Activated CD4-positive, CD25-positive, alpha-beta regulatory T cell treated with anti-CD3 and anti-CD28 coated beads, Interleukin-2, amount 50 U/mL, for 72 hours (primary cell): Measurements from ENCODE around the gene TGIF1.
"Not testable (repeated sequence)": the region's sequence is repeated elsewhere in the genome, so short reads cannot be mapped to it uniquely, and the experiment has no call there.

Experiments
- DNase-seq: peaks from one replicate; pipeline ENCODE4 v3.0.0; 2021

Gene TGIF1

DNA sequence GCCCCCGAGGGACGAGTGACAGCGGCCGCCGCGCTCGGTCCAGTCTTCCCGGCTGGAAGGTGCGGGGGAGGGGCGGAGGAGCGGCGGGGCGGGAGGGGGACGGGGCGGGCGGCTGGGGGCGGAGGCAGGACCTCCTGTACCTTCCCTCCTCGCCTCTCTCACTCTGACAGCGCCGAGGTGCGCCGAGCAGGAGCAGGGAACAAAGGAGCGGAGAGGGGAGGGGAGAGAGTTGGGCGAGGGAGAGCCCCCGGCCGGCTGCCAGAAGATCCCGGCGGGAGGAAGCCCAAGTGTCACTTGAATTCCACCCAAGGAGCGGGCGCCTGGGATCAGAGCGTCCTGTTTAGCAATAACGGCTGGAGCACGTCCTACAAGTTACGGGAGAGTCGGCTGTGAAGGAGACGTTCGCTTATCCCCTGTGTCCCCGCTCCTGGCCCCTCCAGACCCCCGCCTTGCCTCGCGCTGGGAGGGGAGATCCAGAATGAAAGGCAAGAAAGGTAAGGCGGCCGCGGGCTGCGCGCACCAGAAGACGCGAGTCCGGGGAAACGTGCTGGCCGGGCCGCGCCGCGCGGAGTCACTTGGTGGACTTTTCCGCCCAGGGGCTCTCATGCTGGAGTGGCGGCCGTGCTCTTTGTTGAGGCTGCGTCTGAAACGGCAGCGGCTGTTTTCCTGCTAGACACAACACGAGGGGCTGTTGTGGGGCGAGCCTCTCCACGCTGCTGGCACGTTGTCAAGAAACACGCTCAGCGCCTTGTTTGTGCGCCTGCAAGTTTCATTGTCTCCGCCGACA lies at the start of gene TGIF1:
Gene TGIF1, plus strand, starts transcription at position 161 of the 787 bp plus-strand sequence. Its CDS starts 318 bp downstream, at position 479.
- peak; percentile 65 for DNase-seq

DNA sequence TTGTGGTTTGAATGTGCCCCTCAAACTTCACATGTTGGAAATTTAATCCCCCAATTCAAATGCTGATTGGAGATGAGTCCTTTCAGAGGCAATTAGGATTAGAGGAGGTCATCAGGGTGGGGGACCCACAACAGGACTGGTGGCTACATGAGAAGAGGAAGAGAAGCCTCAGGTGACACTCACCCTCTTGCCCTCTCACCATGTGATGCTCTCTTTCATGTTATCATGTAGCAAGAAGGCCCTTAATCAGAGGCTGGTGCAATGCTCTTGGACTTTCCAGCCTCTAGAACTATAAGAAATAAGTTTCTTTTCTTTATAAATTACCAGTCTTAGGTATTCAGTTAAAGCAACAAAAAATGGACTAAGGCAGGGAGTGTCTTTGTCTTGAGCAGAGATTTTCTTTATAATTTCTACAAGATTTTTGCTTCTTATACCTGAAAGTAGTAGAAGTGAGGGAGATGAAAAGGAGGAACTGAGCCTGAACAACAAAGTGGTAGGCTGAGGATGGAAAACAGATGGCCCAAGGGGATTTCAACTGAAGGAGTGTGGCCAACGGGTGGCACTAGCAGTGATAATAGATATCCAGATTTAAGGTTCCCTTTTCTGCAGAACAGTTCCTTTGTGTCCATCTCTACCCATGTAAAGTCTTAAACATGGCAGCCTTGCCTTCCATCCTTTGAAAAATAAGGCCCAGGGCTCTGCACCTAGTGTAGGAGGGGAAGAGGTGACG lies 49.2 kb upstream of the TGIF1 start:
- no peak for DNase-seq

DNA sequence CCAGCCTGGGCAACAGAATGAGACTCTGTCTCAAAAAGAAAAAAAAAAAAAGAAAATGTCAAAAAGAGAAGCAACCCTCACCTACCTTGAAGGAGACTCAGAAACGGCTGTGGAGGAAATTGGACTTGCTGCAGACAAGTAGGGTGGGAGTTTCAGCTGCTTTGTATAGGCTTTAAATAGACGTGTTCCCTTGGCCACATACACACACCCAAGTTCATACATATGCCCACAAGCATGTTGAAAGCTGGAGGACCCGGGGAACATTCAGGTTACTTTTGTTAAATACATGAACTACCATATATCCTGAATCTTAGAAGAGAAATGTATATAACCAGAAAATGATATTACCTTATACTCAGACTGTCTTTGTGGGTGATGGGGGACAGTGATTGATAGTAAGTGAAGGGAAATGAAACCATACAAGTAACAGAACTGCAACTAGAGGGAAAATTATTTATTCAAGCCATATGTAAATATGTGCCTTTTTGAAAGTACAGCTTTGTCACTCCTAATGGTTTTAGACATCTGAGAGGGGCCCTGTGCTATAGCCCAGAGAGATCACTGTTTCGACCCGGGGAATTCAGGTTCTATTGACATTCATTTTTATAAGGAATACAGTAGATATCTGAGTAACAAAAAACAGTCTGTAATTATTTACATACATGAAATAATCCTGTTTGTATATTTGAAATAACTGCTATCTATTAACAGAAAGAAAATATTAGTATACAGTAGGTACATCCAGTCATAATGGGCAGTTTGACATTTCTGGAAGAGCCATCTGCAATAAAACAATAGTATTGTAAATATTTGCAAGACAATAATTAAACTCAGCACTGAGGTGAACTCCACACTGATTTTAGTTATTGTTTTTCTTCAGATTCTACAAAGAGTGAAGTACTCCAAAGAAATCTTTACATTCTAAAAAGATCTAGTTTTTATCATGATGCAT lies 48.0 kb upstream of the TGIF1 start:
- no peak for DNase-seq

DNA sequence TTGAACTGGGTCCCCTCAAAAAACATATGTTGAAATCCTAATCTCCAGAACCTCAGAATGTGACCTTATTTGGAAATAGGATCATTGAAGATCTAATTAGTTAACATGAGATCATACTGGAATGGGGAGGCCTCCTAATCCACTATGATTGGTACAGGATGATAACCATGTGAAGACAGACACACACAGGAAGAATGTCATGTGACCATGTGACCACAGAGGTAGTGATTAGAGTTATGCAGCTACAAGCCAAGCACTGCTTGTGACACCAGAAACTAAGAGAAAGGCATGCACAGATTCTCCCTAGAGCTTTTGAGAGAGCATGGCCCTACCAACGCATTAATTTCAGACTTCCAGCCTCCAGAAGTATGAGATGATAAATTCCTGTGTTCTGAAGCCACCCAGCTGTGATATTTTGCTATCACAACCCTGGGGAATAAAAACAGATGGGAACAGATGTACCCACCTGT lies 47.0 kb upstream of the TGIF1 start:
- DNase-seq, result no peak

DNA sequence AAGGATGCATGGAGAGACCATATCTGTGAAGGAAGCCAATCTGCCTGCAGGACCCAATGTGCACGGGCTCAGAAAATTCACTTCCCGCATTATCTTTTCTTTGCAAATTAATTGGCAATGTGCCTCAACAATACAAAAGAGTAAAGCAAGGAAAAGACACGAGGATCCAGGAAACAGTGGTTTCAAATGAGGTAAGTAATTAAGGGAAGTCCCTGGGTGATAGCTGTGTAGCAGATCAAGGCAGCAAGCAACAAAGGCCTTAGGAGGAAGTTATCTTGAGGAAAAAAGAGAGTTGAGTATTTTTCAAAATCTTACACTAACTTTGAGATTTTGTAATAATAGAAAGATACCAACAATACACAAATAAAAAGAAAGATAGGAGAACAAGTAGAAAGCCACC lies 44.3 kb upstream of the TGIF1 start:
- DNase-seq, result no peak

DNA sequence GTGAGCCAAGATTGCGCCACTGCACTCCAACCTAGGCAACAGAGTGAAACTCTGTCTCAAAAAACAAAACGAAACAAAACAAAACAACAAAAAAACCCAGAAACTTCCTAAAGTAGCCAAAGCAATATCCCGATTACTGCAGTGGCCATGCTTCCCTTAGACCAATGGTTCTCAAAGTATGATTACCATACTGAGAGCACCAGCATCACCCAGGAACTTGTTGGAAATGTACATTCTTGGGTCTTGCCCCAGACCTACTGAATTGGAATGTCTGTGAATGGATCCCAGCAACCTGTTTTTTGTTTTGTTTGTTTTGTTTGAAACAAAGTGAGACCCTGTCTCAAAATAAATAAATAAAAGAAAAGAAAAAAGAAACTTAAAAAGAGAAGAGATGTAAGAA lies 41.9 kb upstream of the TGIF1 start:
- DNase-seq, result no peak

DNA sequence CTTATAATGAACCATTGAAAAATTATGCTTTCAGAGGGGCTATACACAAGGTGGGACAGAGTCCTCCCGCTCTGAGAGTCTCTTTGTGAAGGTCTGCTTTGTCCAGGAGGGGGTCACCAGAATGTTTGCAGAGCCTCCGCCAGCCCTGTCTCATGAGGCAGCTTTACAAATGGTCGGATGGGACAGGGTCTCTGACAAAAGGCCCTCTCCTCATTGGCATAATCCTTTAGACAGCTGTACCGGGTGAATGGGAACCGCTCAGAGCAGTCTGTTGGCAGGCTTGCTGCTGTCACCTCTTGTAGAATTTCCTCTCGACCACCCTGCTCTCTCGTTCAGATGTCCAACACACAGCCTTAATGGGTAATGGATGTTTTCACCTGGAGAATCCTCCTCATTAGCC lies 40.2 kb upstream of the TGIF1 start:
- no peak for DNase-seq

DNA sequence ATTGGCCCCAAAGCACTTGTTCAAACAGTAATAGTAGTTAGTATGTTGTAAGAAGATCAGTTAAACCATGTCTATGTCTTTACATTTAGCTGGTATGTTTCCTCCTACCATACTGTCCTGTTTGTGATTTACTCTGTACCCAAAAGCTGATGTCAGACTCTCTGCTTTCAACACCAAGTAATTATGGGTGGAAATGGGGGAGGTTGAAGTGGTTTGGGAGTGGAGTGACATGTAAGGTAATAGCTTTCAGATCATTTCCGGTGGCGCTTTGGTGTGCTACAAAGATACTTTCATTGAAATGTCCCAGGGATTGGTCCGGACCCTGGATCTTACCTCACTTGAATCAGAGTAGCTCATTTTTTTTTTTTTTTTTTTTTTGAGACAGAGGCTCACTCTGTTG lies 39.7 kb upstream of the TGIF1 start:
- no peak for DNase-seq

DNA sequence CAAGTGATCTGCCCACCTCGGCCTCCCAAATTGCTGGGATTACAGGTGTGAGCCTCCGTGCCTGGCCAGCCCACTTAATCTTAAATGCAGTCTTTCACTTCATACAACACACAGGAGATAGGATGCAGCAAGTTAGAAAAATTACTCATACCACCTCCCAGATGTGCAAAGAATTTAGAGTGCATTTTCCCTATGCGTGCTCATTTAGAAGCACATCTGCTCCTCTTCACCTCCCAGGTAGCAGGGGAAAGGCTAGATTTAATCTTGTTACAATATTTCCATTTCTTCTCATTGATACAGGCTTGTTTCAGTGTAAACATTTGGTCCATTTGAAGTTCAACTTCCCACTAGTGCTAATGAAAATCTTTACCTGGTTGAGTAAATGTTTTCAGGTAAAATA lies 39.1 kb upstream of the TGIF1 start:
- not testable (repeated sequence) for DNase-seq

DNA sequence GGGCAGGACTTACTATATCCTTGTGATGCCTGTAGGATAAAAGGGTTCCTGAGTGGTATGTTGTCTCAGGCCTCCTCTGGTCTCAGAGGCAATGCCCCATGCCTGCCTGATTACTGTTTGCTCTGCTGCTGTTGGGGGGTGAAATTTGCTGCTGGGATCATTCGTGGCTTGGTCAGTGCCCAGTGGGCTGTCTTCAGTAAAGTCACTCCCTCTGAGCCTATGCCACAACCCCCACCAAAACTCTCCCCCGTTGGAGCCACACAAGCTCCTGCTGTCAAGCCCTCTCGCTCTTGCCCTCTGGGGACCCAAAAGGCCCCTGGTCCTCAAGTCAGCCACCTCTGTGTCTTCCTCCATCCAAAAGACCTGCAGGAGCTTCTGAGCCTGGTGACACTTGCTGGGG lies 38.6 kb upstream of the TGIF1 start:
- no peak for DNase-seq

DNA sequence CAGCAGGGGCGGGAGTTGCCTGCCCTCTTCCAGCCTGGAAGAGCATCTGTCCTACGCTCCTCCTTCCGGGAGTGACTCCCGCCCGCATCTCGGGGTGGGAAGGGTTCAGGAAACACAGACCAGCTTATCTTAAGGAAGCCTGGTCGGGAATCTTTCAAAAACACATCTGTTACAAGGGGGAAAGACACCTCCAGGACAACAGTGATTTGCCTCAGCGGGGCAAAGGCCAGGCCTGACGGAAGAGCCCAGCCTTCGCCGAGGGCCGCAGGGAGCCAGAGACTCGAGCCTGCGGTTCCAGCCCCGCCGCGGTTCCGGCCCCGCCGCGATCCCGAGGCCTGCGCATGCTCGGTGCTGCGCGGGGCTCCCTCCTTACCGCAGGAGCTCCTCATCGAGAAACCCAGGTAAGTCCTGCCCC lies 38.1 kb upstream of the TGIF1 start:
- peak; percentile 50 for DNase-seq

DNA sequence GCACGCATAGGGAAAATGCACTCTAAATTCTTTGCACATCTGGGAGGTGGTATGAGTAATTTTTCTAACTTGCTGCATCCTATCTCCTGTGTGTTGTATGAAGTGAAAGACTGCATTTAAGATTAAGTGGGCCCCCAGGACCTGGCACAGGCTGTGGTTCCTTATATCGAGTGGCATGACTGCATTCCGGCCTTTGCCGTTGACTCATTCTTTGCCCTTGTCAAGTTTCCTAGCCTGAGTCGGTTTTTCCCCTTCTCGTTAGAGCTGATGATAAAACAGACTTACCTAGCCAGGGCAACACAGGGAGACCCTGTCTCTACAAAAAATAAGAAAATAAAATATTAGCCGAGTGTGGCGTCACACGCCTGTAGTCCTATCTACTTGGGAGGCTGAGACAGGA lies 37.4 kb upstream of the TGIF1 start:
- DNase-seq, result not testable (repeated sequence)

DNA sequence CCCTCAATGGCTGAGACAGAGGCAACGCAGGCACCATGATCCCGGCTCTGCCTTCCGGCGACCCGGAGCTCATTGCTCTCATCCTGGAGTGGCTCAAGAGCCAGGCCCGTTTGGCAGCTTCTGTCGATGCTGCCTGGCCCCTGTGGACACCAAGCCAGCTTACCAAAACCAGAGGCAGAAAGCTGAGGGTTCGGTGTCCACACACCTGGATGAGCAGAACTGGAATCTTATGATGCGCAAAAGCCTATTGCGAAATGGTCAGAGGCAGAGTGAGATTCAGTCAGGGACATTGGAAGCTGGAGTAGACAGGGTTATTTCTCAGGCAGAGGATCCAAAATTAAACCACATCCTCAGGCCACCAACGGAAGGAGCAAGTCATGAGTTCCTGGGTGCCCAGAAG lies 34.9 kb upstream of the TGIF1 start:
- DNase-seq, result no peak

DNA sequence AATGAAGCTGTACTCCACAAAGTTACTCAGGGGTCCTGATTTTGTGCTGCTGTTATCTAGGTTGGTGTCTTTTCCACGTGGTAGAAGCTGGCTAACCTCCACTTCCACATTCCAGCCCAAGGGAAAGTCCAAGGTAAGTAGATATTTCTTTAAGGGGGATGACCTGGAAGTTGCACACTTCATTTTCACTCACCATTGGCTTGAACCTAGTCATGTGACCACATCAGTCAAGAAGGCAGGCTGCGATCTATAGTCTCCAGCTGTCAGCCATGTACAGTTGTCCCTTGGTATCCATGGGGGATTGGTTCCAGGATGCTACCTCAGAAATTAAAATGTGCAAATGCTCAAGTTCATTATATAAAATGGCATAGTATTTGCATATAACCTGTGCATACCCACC lies 31.9 kb upstream of the TGIF1 start:
- DNase-seq, result no peak

DNA sequence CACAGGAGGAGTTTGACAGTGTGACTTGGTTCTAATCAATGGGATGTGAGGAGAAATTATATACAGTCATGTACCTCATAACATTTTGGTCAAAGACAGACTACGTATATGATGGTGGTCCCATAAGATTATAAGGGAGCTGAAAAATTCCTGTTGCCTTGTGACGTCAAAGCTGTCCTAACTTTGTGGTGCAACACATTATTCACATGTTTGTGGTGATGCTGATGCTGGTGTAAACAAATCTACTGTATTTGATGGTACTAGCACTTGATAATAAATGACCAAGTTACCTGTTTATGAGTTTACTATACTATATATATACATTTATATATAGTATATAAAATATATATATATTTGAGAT lies 29.1 kb upstream of the TGIF1 start:
- DNase-seq, result no peak

DNA sequence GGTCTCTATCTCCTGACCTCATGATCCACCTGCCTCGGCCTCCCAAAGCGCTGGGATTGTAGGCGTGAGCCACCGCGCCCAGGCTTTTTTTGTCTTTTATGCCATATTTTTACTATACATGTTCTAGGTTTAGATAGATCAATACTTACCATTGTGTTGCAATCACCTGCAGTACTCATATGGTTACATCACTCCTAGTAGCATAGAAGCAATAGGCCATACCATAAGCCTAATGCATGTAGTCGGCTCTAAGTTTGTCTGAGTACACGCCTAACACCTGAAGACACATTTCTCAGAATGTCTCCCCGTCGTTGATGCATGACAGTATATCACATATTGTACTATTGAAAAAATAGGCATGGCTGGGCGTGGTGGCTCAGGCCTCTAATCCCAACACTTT lies 27.1 kb upstream of the TGIF1 start:
- DNase-seq, result no peak

DNA sequence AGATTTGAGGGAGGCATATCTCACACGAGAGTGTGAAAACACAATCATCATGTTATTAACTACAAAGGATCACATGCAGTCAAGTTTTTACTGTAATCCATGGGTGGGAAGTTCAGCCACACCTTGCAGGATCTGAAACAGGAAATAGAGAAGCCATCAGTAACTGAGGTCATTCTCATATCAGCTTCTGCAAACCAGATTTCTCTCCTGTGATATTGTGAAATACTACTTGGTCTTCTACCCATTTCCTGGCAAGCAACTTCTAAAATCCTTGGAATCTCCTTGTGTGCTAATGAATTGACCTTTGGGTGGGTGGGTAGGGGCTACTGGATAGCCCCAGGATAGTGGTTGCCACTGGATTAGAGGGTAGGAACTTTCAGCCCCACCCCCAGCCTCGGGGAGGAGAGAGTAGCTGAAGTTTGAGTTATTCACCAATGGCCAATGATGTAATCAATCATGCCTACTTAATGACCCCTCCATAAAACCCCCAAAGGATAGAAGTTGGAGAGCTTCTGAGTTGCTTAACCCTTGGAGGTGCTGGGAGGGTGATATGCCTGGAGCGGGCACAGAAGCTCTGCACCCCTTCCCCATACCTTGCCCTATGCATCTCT lies 25.6 kb upstream of the TGIF1 start:
- DNase-seq, result no peak

DNA sequence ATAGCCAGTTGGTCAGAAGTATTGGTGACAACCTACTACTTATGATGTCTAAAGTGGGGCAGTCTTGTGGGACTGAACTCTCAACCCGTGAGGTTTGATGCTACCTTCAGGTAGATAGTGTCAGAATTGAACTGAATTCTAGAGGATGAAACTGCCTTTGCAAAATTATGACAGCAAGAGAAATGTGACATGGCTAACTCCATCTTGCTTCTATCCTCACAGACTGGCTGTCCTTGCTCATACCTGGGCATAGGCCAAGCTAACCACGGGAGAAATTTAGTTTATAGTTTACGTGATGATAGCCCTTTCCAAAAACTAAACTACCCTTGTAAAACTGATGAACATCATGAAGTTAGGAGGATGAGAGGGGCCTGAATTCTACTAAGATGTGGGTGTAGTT lies 24.9 kb upstream of the TGIF1 start:
- DNase-seq, result no peak

DNA sequence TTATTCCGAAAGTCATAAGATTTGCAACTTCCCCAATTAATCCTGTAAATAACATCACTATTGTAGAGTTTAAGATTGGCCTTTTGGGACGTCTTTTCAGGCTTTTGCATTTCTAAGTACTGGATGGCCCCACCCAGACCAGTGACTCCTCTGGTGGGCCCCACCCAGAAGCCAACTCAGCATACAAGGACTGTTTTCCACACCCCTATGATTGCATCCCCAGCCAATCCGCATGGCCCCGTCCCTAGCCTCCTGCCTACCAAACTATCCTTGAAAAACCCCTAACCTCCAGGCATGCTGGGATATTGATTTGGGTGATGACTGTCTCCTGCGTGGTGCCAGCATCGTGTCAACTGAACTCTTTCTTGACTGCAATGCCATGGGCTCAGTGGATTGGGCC lies 24.5 kb upstream of the TGIF1 start:
- DNase-seq, result no peak

DNA sequence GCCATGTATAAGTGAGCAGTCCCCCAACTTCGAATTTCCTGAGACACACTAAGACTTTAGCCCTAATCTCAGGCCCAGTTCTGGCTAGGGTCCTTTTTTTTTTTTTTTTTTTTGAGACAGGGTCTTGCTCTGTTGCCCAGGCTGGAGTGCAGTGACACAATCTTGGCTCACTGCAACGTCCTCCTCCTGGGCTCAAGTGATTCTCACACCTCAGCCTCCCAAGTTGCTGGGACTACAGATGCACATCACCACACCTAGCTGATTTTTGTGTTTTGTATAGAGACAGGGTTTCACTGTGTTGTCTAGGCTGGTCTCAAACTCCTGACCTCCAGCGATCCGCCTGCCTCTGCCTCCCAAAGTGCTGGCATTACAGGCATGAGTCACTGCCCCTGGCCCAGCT lies 23.9 kb upstream of the TGIF1 start:
- DNase-seq, result no peak

DNA sequence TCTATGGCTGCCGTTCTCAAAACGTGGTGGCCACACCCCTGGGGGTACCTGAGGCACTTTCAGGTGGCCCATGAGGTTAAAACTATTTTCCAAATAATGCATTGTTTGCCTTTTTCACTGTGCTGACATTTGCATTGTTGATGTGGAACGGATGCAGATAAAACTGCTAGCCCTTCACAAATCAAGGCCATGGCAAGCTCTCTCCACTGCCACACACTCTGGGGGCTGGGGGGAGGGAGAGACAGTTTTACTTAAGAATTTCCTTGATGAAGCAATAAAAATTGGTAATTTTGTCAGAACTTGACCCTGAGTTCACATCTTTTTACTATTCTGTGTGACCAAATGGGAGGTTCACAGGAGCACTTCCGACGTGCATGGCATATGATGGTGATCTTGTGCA lies 22.0 kb upstream of the TGIF1 start:
- no peak for DNase-seq

DNA sequence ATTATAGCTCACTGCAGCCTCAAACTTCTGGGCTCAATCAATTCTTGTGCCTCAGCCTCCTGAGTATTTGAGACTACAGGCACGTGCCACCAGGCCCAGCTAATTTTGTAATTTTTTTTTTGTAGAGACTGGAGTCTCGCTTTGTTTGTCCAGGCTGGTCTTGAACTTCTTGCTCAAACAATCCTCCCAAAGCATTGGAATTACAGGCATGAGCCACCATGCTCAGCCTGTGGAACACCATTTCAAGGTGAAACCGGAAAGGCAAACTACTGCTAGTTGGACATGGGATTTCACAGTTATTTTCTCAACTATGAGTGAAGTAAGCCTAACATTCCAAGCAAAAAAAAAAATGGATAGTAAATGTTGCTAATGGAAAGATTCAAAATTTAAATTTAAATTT lies 20.9 kb upstream of the TGIF1 start:
- DNase-seq, result no peak

DNA sequence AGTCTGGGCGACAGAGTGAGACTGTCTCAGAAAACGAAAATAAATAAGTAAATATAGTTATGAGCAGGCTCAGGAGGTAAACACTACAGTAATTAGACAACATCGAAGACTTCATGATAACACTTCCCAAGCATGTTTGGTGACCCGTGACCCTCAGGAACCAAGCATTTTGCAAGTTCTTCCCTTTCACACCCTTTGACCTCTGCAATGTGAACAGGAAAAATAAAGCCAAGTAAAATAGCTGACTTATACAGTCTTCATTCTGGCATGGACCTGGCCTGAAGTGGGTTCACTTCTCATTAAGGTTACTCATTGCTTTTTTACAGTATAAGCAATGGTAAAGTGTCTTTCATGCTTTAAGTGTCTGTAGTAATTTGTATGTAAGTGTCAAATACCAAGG lies 15.3 kb upstream of the TGIF1 start:
- no peak for DNase-seq
